ENCODE results near the gene SMURF2.
"Not testable (repeated sequence)": the region's sequence is repeated elsewhere in the genome, so short reads cannot be mapped to it uniquely, and the experiment has no call there.

- not testable (repeated sequence) for TF ChIP-seq CTCF (IDR thresholded peaks at IDR 0.05); POLR2AphosphoS5 (IDR thresholded peaks at IDR 0.05); POLR2A (IDR thresholded peaks at IDR 0.05; ENCODE audit: low read depth); EP300 (IDR thresholded peaks at IDR 0.05)
These were observed 51.9 kb downstream of the SMURF2 start for GRCh38 chr17:64610244-64610643.

Data from esophagus muscularis mucosa (tissue), 4 donors.